Mesenchymal stem cell (in vitro differentiated cells and primary cell): ENCODE results near the gene SDHAF4.

Experiments
- DNase-seq: peaks from one replicate; pipeline ENCODE4 v3.0.0-alpha.2; 2013
- H2AFZ ChIP-seq: one replicate; pipeline ENCODE4 v1.6.1; 2013; ENCODE audit warnings: low read depth, mild to moderate bottlenecking, control low read depth, inconsistent platforms, low read length, moderate library complexity
- H2AK5ac ChIP-seq: 2 replicates; pipeline ENCODE4 v1.6.1; 2013; ENCODE audit warnings: low read length, moderate library complexity, mild to moderate bottlenecking, inconsistent platforms; ENCODE audit not compliant: severe bottlenecking
- H2BK120ac ChIP-seq: one replicate; pipeline ENCODE4 v1.6.1; 2013; ENCODE audit warnings: low read depth, mild to moderate bottlenecking, inconsistent platforms, low read length, moderate library complexity
- H2BK12ac ChIP-seq, 2 experiments: one replicate each; pipeline ENCODE4 v1.6.1; 2013; ENCODE audit warnings: inconsistent platforms in 2 of 2, low read length in 2 of 2, mild to moderate bottlenecking in 2 of 2, moderate library complexity in 2 of 2, control low read depth in 1 of 2
- H2BK15ac ChIP-seq: one replicate; pipeline ENCODE4 v1.6.1; 2013; ENCODE audit warnings: mild to moderate bottlenecking, low read depth, inconsistent platforms; ENCODE audit not compliant: poor library complexity, severe bottlenecking
- H2BK5ac ChIP-seq: 2 replicates; pipeline ENCODE4 v1.6.1; 2013; ENCODE audit warnings: low read depth, mild to moderate bottlenecking, low read length, control low read depth, inconsistent platforms; ENCODE audit not compliant: poor library complexity, severe bottlenecking
- H3K14ac ChIP-seq, 2 experiments: one replicate each; pipeline ENCODE4 v1.6.1; 2013; ENCODE audit warnings: inconsistent platforms in 2 of 2, low read length in 2 of 2, control low read depth in 1 of 2, mild to moderate bottlenecking in 1 of 2, moderate library complexity in 1 of 2
- H3K18ac ChIP-seq, 2 experiments: one replicate each; pipeline ENCODE4 v1.6.1; 2013; ENCODE audit warnings: inconsistent platforms in 2 of 2, low read length in 2 of 2, control low read depth in 1 of 2, low read depth in 1 of 2, mild to moderate bottlenecking in 1 of 2
- H3K23ac ChIP-seq, 2 experiments: one replicate each; pipeline ENCODE4 v1.6.1; 2013; ENCODE audit warnings: inconsistent platforms in 2 of 2, low read length in 2 of 2, mild to moderate bottlenecking in 2 of 2, moderate library complexity in 2 of 2, control low read depth in 1 of 2
- H3K27ac ChIP-seq: 2 replicates; pipeline ENCODE4 v1.5.1; 2013; ENCODE audit warnings: mild to moderate bottlenecking, moderate library complexity, low read length, control low read depth, inconsistent platforms; ENCODE audit not compliant: poor library complexity, severe bottlenecking
- H3K27me3 ChIP-seq, 2 experiments: 2 replicates each; pipeline versions ENCODE4 v1.6.1 to v1.7.0; 2013; ENCODE audit warnings: low read length in 2 of 2, mild to moderate bottlenecking in 2 of 2, moderate library complexity in 2 of 2, control low read depth in 1 of 2, inconsistent platforms in 1 of 2; ENCODE audit not compliant: control insufficient read depth in 1 of 2, insufficient read depth in 1 of 2
- H3K36me3 ChIP-seq, 2 experiments: 2 replicates each; pipeline versions ENCODE4 v1.6.1 to v1.7.0; 2013; ENCODE audit warnings: low read length in 2 of 2, control low read depth in 1 of 2, inconsistent platforms in 1 of 2, low read depth in 1 of 2, mild to moderate bottlenecking in 1 of 2; ENCODE audit not compliant: insufficient read depth in 2 of 2, control insufficient read depth in 1 of 2
- H3K4ac ChIP-seq, 2 experiments: one replicate each; pipeline ENCODE4 v1.6.1; 2013; ENCODE audit warnings: inconsistent platforms in 2 of 2, low read length in 2 of 2, mild to moderate bottlenecking in 2 of 2, moderate library complexity in 2 of 2, control low read depth in 1 of 2, low read depth in 1 of 2
- H3K4me1 ChIP-seq: 2 replicates; pipeline ENCODE4 v1.6.1; 2013; ENCODE audit warnings: low read depth, low read length, control low read depth; ENCODE audit not compliant: control insufficient read depth, insufficient read depth
- H3K4me2 ChIP-seq: 2 replicates; pipeline ENCODE4 v1.6.1; 2013; ENCODE audit warnings: low read length, mild to moderate bottlenecking, inconsistent platforms; ENCODE audit not compliant: poor library complexity, severe bottlenecking
- H3K4me3 ChIP-seq, 2 experiments: 2 replicates each; pipeline versions ENCODE4 v1.5.1 to v1.7.0; 2013; ENCODE audit warnings: low read length in 2 of 2, mild to moderate bottlenecking in 2 of 2, control low read depth in 1 of 2, low read depth in 1 of 2; ENCODE audit not compliant: insufficient read depth in 1 of 2
- H3K79me1 ChIP-seq: replicated peaks from 2 replicates; pipeline ENCODE4 v1.6.1; 2013; ENCODE audit warnings: mild to moderate bottlenecking, control low read depth, low read length, inconsistent platforms; ENCODE audit not compliant: poor library complexity, severe bottlenecking
- H3K9ac ChIP-seq: 2 replicates; pipeline ENCODE4 v1.7.0; 2013; ENCODE audit warnings: mild to moderate bottlenecking, low read length, moderate library complexity
- H3K9me3 ChIP-seq: 2 replicates; pipeline ENCODE4 v1.7.0; 2013; ENCODE audit warnings: mild to moderate bottlenecking, low read length; ENCODE audit not compliant: control insufficient read depth
- H4K8ac ChIP-seq: one replicate; pipeline ENCODE4 v1.6.1; 2013; ENCODE audit warnings: inconsistent platforms, mild to moderate bottlenecking, low read length, moderate library complexity
- H4K91ac ChIP-seq: one replicate; pipeline ENCODE4 v1.6.1; 2013; ENCODE audit warnings: mild to moderate bottlenecking, low read length, inconsistent platforms
- WGBS: methylation state at CpG from one replicate; pipeline ENCODE4 v1.1.7; 2013; ENCODE audit warnings: mixed read lengths; 5-methylcytosine and 5-hydroxymethylcytosine counted together

SDHAF4 gene

GRCh38 chr6:70625436-70625835, 58.7 kb downstream of the SDHAF4 start:
- H3K27ac ChIP-seq: no peak overlapping the region
- H2BK120ac ChIP-seq: no peak overlapping the region
- no peak overlapping the region for H2BK5ac ChIP-seq
- no peak overlapping the region for H3K9ac ChIP-seq
- H3K4me3 ChIP-seq: no peak overlapping the region
- no peak overlapping the region for H3K14ac ChIP-seq
- no peak overlapping the region for H4K91ac ChIP-seq
- H3K23ac ChIP-seq: no peak overlapping the region
- H3K27me3 ChIP-seq: no peaks in the 10 kb centered on the region
- no peak overlapping the region for H4K8ac ChIP-seq
- no peak overlapping the region for H2BK15ac ChIP-seq
- no peak overlapping the region for H2AK5ac ChIP-seq
- H3K9me3 ChIP-seq: no peaks in the 10 kb centered on the region
- H3K4ac ChIP-seq: no peak overlapping the region
- no peak for DNase-seq
- no peak overlapping the region for H3K4me2 ChIP-seq
- H2AFZ ChIP-seq: no peak overlapping the region
- H3K4me1 ChIP-seq: no peaks in the 10 kb centered on the region
- no peaks in the 10 kb centered on the region for H3K79me1 ChIP-seq
- H2BK12ac ChIP-seq: no peak overlapping the region
- H3K36me3 ChIP-seq: no peaks in the 10 kb centered on the region
- no peak overlapping the region for H3K18ac ChIP-seq

DNA sequence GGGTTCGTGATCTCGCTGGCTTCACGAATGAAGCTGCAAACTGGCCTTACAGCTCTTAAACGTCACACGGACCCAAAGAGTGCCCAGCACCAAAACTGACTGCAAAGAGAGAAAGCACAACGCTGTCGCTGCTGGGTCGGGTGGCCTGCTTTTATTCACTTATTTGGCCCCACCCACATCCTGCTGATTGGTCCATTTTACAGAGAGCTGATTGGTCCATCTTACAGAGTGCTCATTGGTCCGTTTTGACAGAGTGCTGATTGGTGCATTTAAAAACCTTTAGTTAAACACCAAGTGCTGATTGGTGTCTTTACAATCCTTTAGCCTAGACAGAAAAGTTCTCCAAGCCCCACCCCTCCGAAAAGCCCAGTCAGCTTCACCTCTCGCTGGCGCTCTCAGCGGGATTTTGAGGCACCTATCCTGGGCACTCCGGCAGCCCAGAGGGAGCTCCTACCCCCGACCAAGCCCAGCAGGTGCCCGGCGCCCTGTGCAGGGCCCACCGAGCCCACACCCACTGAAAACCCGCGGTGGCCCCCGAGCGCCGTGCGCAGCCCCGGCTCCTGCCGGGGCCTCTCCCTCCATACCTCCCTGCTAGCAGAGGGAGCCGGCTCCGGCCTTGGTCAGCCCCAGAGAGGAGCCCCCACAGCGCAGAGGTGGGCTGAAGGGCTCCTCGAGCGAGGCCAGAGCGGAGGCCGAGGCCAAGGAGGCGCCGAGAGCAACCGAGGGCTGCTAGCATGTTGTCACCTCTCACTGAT, 60.9 kb downstream of the SDHAF4 start:
- 95% methylated on average over 36 of the region's 36 CpGs for WGBS

DNA sequence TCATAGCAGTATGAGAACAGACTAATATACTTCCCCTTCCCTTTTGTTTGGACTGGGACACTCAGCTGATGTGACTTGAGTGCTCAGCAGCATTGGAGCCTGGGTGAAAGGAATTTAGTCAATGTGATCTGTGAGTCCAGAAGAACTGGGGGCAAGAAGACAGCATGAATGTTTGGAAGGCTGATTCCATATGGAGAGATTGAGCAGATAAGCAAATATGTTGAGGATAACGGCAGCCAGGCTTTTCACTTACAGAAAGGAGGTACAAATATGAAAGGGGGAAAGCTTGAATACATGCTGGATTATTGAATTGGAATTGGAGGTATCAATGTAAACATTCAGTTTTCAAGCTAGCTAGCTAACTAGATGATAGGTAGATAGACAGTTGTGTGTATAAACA, 63.2 kb downstream of the SDHAF4 start:
- H4K91ac ChIP-seq: no peak overlapping the region
- no peaks in the 10 kb centered on the region for H3K27me3 ChIP-seq
- H3K18ac ChIP-seq: no peak overlapping the region
- no peaks in the 10 kb centered on the region for H3K36me3 ChIP-seq
- 79% methylated on average over 1 of the region's 1 CpG for WGBS
- no peaks in the 10 kb centered on the region for H3K79me1 ChIP-seq
- no peak overlapping the region for H3K14ac ChIP-seq
- no peak for DNase-seq
- no peaks in the 10 kb centered on the region for H3K4me1 ChIP-seq
- no peak overlapping the region for H3K27ac ChIP-seq
- no peak overlapping the region for H2BK12ac ChIP-seq
- H3K23ac ChIP-seq: no peak overlapping the region
- H2BK120ac ChIP-seq: no peak overlapping the region
- no peak overlapping the region for H3K4me3 ChIP-seq
- H3K9ac ChIP-seq: no peak overlapping the region
- no peak overlapping the region for H3K4me2 ChIP-seq
- H2AK5ac ChIP-seq: no peak overlapping the region
- no peaks in the 10 kb centered on the region for H3K9me3 ChIP-seq
- no peak overlapping the region for H2AFZ ChIP-seq
- no peak overlapping the region for H3K4ac ChIP-seq
- H4K8ac ChIP-seq: no peak overlapping the region
- no peak overlapping the region for H2BK15ac ChIP-seq
- H2BK5ac ChIP-seq: no peak overlapping the region

More for the DNA sequence above, 60.9 kb downstream of the SDHAF4 start:
- H3K14ac ChIP-seq: peak overlapping the region in 1 of 2 experiments; percentile 79
- H3K79me1 ChIP-seq: no peaks in the 10 kb centered on the region
- no peak overlapping the region for H2BK12ac ChIP-seq
- H4K8ac ChIP-seq: no peak overlapping the region
- no peak overlapping the region for H3K4ac ChIP-seq
- H2BK15ac ChIP-seq: no peak overlapping the region
- H3K9me3 ChIP-seq: no peaks in the 10 kb centered on the region
- H3K36me3 ChIP-seq: no peaks in the 10 kb centered on the region
- no peak overlapping the region for H3K23ac ChIP-seq
- H4K91ac ChIP-seq: no peak overlapping the region
- H2AFZ ChIP-seq: no peak overlapping the region
- no peak overlapping the region for H3K27ac ChIP-seq
- no peak overlapping the region for H2AK5ac ChIP-seq
- no peaks in the 10 kb centered on the region for H3K27me3 ChIP-seq
- H3K4me1 ChIP-seq: no peaks in the 10 kb centered on the region
- H3K4me3 ChIP-seq: no peak overlapping the region
- H3K4me2 ChIP-seq: no peak overlapping the region
- H3K18ac ChIP-seq: no peak overlapping the region
- H2BK5ac ChIP-seq: no peak overlapping the region
- no peak overlapping the region for H3K9ac ChIP-seq
- H2BK120ac ChIP-seq: no peak overlapping the region
- DNase-seq: no peak

DNA sequence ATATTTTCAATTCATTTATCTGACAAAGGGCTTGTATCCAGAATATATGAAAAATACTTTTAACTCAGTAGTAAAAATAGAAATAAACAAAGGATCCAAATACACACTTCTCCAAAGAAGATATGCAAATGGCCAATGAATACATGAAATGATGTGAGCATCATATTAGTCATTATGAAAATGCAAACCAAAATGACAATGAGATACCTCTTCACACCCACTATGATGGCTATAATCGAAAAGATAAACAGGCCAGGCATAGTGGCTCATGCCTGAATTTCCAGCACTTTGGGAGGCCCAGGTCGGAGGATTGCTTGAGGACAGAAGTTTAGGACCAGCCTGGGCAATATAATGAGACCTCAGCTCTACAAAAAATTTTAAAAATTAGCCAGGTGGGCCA, 67.1 kb downstream of the SDHAF4 start:
- Histone ChIP-seq H3K4me1 (no peaks in the 10 kb centered on the region), H2AFZ (no peak overlapping the region), H3K4ac (no peak overlapping the region), H4K91ac (no peak overlapping the region), H3K4me2 (no peak overlapping the region), H3K4me3 (no peak overlapping the region), H3K27me3 (no peaks in the 10 kb centered on the region), H3K9me3 (no peaks in the 10 kb centered on the region), H4K8ac (no peak overlapping the region), H2BK120ac (no peak overlapping the region), H2AK5ac (no peak overlapping the region), H2BK5ac (no peak overlapping the region), H3K9ac (no peak overlapping the region), H3K79me1 (no peaks in the 10 kb centered on the region), H3K18ac (no peak overlapping the region), H3K14ac (no peak overlapping the region), H2BK15ac (no peak overlapping the region), H3K27ac (no peak overlapping the region), H3K36me3 (no peaks in the 10 kb centered on the region), H3K23ac (no peak overlapping the region), H2BK12ac (no peak overlapping the region)
- DNase-seq: no peak
- 98% methylated on average over 2 of the region's 2 CpGs for WGBS
